HCT116 (cell line): ENCODE measurements around the gene SIGMAR1. TPM values are rescaled to one million over a fixed set of nuclear protein-coding genes. Genes with fewer than 3 reads are reported as not detected.

ENCODE experiments used
- ATAC-seq: fragments of 200-7000 bp; cut with Tn5 transposase; 2 replicates; pipeline ENCODE4 v1.9.1; 2020; ENCODE audit warnings: mild to moderate bottlenecking, moderate library complexity
- BruUV-seq: library from RNA; stranded (reverse); fragments of 400-500 nt; replicated peaks from 2 replicates; lab custom pipeline; 2021; lab: Mats Ljungman, UMichigan
- CTCF ChIA-PET: fragments of 300-600 bp; sonication (Branson Sonifier 250); formaldehyde crosslinking; loops from one replicate; lab custom pipeline; 2021; ENCODE audit warnings: antibody characterized with exemption; lab: Charles Lee
- POLR2A ChIA-PET: fragments of 300-600, 350-600 bp; sonication (Branson Sonifier 250); formaldehyde crosslinking; loops from one replicate; lab custom pipeline; 2021; ENCODE audit warnings: antibody characterized with exemption; lab: Charles Lee
- RAD21 ChIA-PET, 2 experiments: fragments of 300-600 bp; sonication (Branson Sonifier 250); formaldehyde crosslinking; loops; one replicate each; lab custom pipeline; 2023; ENCODE audit warnings: low total read pairs in 2 of 2; ENCODE audit not compliant: uncharacterized antibody in 2 of 2, unreplicated experiment in 2 of 2, low non-redundant PET in 1 of 2; lab: Charles Lee
- DNase-seq: peaks from one replicate; pipeline ENCODE4 v3.0.0-alpha.2; 2010; ENCODE audit warnings: low read depth, low spot score
- H2AFZ ChIP-seq: fragments of 200-600 bp; shearing (Covaris generic), sonication (generic); 2 replicates; pipeline ENCODE4 v1.6.1; 2017; ENCODE audit warnings: low read depth, mixed run types, mixed read lengths, antibody characterized with exemption, low read length; ENCODE audit not compliant: poor library complexity, severe bottlenecking
- H3K27ac ChIP-seq: 2 replicates; pipeline ENCODE4 v1.5.1; 2012; ENCODE audit warnings: low read depth, low read length
- H3K27me3 ChIP-seq: fragments of 200-600 bp; sonication (generic); 2 replicates; pipeline ENCODE4 v1.6.1; 2016; ENCODE audit warnings: mixed run types, low read length, mixed read lengths; ENCODE audit not compliant: insufficient read depth
- H3K36me3 ChIP-seq, 2 experiments: fragments of 200-500 bp in 1 of 2; fragments of 200-600 bp in 1 of 2; sonication (Bioruptor generic) in 1 of 2; sonication (generic) in 1 of 2; 2 replicates each; pipeline versions ENCODE4 v1.5.1 to v1.6.1; 2014 to 2016; ENCODE audit warnings: low read length in 2 of 2, inconsistent platforms in 1 of 2, mixed read lengths in 1 of 2, mixed run types in 1 of 2; ENCODE audit not compliant: insufficient read depth in 2 of 2, control insufficient read depth in 1 of 2
- H3K4me1 ChIP-seq, 2 experiments: fragments of 200-600 bp in 1 of 2; sonication (generic) in 1 of 2; 2 replicates each; pipeline versions ENCODE4 v1.5.1 to v1.6.1; 2012 to 2017; ENCODE audit warnings: low read length in 2 of 2, inconsistent platforms in 1 of 2, mild to moderate bottlenecking in 1 of 2, mixed read lengths in 1 of 2, mixed run types in 1 of 2, moderate library complexity in 1 of 2; ENCODE audit not compliant: insufficient read depth in 2 of 2, control insufficient read depth in 1 of 2
- H3K4me2 ChIP-seq: fragments of 200-600 bp; sonication (generic); 2 replicates; pipeline ENCODE4 v1.6.1; 2017; ENCODE audit warnings: mixed run types, low read length, mixed read lengths
- H3K4me3 ChIP-seq, 2 experiments: fragments of 200-600 bp in 1 of 2; sonication (generic) in 1 of 2; replicated peaks in 1 of 2; 2 replicates each; pipeline ENCODE4 v1.5.1; 2011 to 2016; ENCODE audit warnings: low read length in 2 of 2, control low read depth in 1 of 2, low read depth in 1 of 2, mild to moderate bottlenecking in 1 of 2, mixed read lengths in 1 of 2, mixed run types in 1 of 2
- H3K79me2 ChIP-seq: fragments of 200-600 bp; sonication (generic); 2 replicates; pipeline ENCODE4 v1.6.1; 2017; ENCODE audit warnings: mild to moderate bottlenecking, mixed run types, low read length, moderate library complexity, mixed read lengths; ENCODE audit not compliant: insufficient read depth
- H3K9ac ChIP-seq: fragments of 200-600 bp; sonication (generic); 2 replicates; pipeline ENCODE4 v1.6.1; 2016; ENCODE audit warnings: low read length, mixed read lengths
- H3K9me2 ChIP-seq: fragments of 200-600 bp; sonication (generic), shearing (Covaris generic); 2 replicates; pipeline ENCODE4 v1.6.1; 2017; ENCODE audit warnings: mixed run types, mild to moderate bottlenecking, moderate library complexity; ENCODE audit not compliant: insufficient read depth
- H3K9me3 ChIP-seq, 2 experiments: fragments of 200-500 bp in 1 of 2; fragments of 200-600 bp in 1 of 2; sonication (Bioruptor generic) in 1 of 2; sonication (generic) in 1 of 2; 2 replicates each; pipeline ENCODE4 v1.6.1; 2014 to 2017; ENCODE audit warnings: low read length in 2 of 2, mixed read lengths in 2 of 2, inconsistent platforms in 1 of 2, low read depth in 1 of 2, mild to moderate bottlenecking in 1 of 2, mixed run types in 1 of 2, moderate library complexity in 1 of 2; ENCODE audit not compliant: control insufficient read depth in 1 of 2, insufficient read depth in 1 of 2
- H4K20me1 ChIP-seq: fragments of 200-600 bp; sonication (generic), shearing (Covaris generic); 2 replicates; pipeline ENCODE4 v1.6.1; 2017; ENCODE audit warnings: mixed run types, mild to moderate bottlenecking, moderate library complexity; ENCODE audit not compliant: insufficient read depth
- CBX3 ChIP-seq: IDR thresholded peaks from 2 replicates; pipeline ENCODE4 v1.6.1; 2012; ENCODE audit warnings: low read depth
- CEBPB ChIP-seq: IDR thresholded peaks from 2 replicates; pipeline ENCODE4 v1.6.1; 2012; ENCODE audit warnings: low read depth
- ELF1 ChIP-seq: IDR thresholded peaks from 2 replicates; pipeline ENCODE4 v1.6.1; 2012; ENCODE audit warnings: low read depth, borderline replicate concordance
- FOSL1 ChIP-seq: IDR thresholded peaks from 2 replicates; pipeline ENCODE4 v1.6.1; 2012; ENCODE audit warnings: low read depth
- POLR2A ChIP-seq: IDR thresholded peaks from 2 replicates; pipeline ENCODE4 v1.7.0; 2011; ENCODE audit warnings: borderline replicate concordance; ENCODE audit not compliant: insufficient read depth, insufficient read length; ENCODE audit errors: extremely low read depth
- POLR2AphosphoS5 ChIP-seq: IDR thresholded peaks from 2 replicates; pipeline ENCODE4 v1.6.1; 2011; ENCODE audit warnings: mild to moderate bottlenecking, low read depth, low read length, moderate library complexity
- SIN3A ChIP-seq: IDR thresholded peaks from 2 replicates; pipeline ENCODE4 v1.6.1; 2012; ENCODE audit warnings: low read depth
- SP1 ChIP-seq: IDR thresholded peaks from 2 replicates; pipeline ENCODE4 v1.6.1; 2012; ENCODE audit warnings: low read depth
- SRF ChIP-seq: IDR thresholded peaks from 2 replicates; pipeline ENCODE4 v1.6.1; 2012; ENCODE audit warnings: low read depth
- YY1 ChIP-seq: IDR thresholded peaks from 2 replicates; pipeline ENCODE4 v1.6.1; 2011; ENCODE audit warnings: low read length, low read depth, moderate library complexity, mild to moderate bottlenecking; ENCODE audit not compliant: insufficient replicate concordance; ENCODE audit errors: extremely low read depth
- ZFX ChIP-seq: fragments of 450-650 bp; IDR thresholded peaks from 2 replicates; pipeline ENCODE4 v1.6.1; 2017
- ZNF274 ChIP-seq: fragments of 200-500 bp; sonication (Bioruptor generic); IDR thresholded peaks from 2 replicates; pipeline ENCODE4 v1.6.1; 2014; ENCODE audit warnings: mild to moderate bottlenecking, low read depth, low read length, inconsistent platforms
- intact Hi-C: fragments of 100-400 bp; cut with micrococcal nuclease; formaldehyde crosslinking; loops from 2 replicates; pipeline ENCODE4 v1.10.0; 2022
- total RNA-seq: library from RNA; stranded (reverse); gene quantifications from one replicate; pipeline ENCODE4 v1.2.1, GENCODE V29; 2021; ENCODE audit not compliant: unreplicated experiment
- TF ChIP-seq, protein P1 (sequence below): IDR thresholded peaks from 2 replicates; pipeline ENCODE4 v1.6.1; 2011; ENCODE audit warnings: mild to moderate bottlenecking, low read length, moderate library complexity; ENCODE audit not compliant: insufficient replicate concordance; ENCODE audit errors: extremely low read depth
- TF ChIP-seq, protein P2 (sequence below): IDR thresholded peaks from 2 replicates; pipeline ENCODE4 v1.6.1; 2012
- TF ChIP-seq, protein P3 (sequence below): IDR thresholded peaks from 2 replicates; pipeline ENCODE4 v1.6.1; 2012; ENCODE audit warnings: low read depth
- TF ChIP-seq, protein P4 (sequence below): IDR thresholded peaks from 2 replicates; pipeline ENCODE4 v1.6.1; 2012
- TF ChIP-seq, protein P5 (sequence below), 3 experiments: fragments of 200-600 bp in 1 of 3; sonication (generic) in 1 of 3; IDR thresholded peaks in 2 of 3; conservative IDR thresholded peaks in 1 of 3; 2 replicates each; pipeline ENCODE4 v1.5.1; 2012 to 2017; ENCODE audit warnings: low read depth in 2 of 3, low read length in 2 of 3, antibody characterized with exemption in 1 of 3, borderline replicate concordance in 1 of 3, control low read depth in 1 of 3, mild to moderate bottlenecking in 1 of 3, mixed read lengths in 1 of 3, mixed run types in 1 of 3, moderate library complexity in 1 of 3; ENCODE audit not compliant: insufficient read depth in 1 of 3

SIGMAR1 gene
- total RNA-seq, 1 experiment from 2014 or later: 109 TPM

DNA sequence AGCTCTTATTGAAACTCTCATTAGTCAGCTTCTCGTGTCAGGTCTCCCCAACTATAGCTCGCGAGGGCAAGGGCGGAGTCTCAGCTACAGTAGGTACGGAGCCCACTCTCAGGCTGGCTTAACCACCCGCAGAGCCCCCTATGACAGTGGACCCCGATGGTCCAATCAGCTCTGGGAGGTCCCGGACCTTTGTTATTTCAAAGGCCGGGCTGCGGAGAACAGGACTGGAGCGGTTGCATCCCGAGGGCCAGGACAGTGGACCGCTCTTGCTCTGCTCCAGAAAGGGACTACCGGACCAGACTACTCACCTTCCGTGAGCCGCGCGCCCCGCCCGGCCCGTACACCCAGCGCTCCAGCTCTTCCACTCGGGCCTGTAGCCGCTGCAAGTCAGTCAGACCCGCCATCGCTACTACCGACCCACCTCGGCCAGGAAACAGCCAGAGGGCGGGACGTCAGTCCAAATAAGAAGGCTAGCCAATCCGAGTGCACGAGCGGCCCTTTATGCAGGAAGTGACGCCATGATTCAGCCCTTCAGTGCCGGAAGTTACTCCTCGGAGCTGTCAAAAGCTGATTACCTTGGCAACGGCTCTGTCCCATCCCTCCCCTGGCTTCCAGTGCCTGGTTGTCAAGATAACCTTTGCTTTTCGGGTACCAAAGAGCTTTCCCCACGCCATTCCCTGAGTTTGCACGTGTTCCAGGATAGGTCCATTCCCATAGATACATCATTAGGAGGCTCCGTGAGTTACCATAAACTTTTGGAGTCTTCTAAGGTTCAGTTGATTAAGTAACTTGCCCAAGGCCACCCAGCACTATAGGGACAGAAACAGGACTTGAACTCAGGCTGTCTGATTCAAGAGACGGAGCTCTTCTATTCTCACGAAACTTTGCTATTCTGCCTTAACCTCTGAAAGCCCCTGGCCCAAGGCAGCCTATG is 17.3 kb downstream of the SIGMAR1 start, which contains the start of gene DCTN3 (continued):
- peak; percentile 68 for TF ChIP-seq YY1
- TF ChIP-seq, protein P1, sequence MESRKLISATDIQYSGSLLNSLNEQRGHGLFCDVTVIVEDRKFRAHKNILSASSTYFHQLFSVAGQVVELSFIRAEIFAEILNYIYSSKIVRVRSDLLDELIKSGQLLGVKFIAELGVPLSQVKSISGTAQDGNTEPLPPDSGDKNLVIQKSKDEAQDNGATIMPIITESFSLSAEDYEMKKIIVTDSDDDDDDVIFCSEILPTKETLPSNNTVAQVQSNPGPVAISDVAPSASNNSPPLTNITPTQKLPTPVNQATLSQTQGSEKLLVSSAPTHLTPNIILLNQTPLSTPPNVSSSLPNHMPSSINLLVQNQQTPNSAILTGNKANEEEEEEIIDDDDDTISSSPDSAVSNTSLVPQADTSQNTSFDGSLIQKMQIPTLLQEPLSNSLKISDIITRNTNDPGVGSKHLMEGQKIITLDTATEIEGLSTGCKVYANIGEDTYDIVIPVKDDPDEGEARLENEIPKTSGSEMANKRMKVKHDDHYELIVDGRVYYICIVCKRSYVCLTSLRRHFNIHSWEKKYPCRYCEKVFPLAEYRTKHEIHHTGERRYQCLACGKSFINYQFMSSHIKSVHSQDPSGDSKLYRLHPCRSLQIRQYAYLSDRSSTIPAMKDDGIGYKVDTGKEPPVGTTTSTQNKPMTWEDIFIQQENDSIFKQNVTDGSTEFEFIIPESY: no peak
- TF ChIP-seq, all 23 proteins: peak for 6

DNA sequence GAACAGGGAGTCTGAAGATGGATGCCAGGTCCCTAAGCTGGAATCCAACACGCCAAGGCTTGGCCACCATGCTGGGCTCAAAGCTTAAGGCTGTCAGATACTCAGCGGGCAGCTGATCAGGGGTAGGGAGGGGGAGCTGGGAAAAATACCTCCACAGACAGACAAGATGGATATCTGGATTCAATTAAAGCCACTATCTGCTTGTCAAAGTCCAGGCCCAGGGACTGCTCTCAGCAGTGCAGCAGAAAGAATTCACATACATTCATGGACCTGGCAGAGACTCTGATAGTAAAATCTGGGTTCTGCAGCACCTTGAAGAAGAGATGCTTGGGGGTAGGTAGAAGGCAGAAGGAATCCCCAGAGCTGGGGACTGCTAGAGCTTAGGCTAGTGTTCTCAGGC is 22.5 kb downstream of the SIGMAR1 start:
- DNase-seq (no peak), ATAC-seq (no peak)
- no peak overlapping the region for H3K27ac ChIP-seq
- ChIA-PET CTCF (no interaction called here), POLR2A (no interaction called here), RAD21 (no interaction called here)
- H4K20me1 ChIP-seq: no peaks in the 10 kb centered on the region
- intact Hi-C loops: no loop called here
- no peaks in the 10 kb centered on the region for H3K9me2 ChIP-seq
- H3K4me3 ChIP-seq: no peak overlapping the region
- H3K9me3 ChIP-seq: no peaks in the 10 kb centered on the region
- H3K9ac ChIP-seq: no peak overlapping the region
- no peaks in the 10 kb centered on the region for H3K27me3 ChIP-seq
- no peak overlapping the region for H3K4me2 ChIP-seq
- no peak overlapping the region for H2AFZ ChIP-seq
- peaks cover 10 to 34% of the 10 kb centered on the region in 2 experiments for H3K4me1 ChIP-seq
- H3K79me2 ChIP-seq: peaks cover 20% of the 10 kb centered on the region
- BruUV-seq: no TSS peak
- peaks cover 0 to 9% of the 10 kb centered on the region in 2 experiments; a peak in 2 of 4 replicates for H3K36me3 ChIP-seq
- TF ChIP-seq, protein P2, sequence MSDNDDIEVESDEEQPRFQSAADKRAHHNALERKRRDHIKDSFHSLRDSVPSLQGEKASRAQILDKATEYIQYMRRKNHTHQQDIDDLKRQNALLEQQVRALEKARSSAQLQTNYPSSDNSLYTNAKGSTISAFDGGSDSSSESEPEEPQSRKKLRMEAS: no peak
- TF ChIP-seq POLR2AphosphoS5 (no peak), ZNF274 (no peak), SP1 (no peak), ELF1 (no peak), CEBPB (no peak), SRF (no peak), POLR2A (no peak), FOSL1 (no peak), SIN3A (no peak), CBX3 (no peak), ZFX (no peak)
- TF ChIP-seq, protein P3, sequence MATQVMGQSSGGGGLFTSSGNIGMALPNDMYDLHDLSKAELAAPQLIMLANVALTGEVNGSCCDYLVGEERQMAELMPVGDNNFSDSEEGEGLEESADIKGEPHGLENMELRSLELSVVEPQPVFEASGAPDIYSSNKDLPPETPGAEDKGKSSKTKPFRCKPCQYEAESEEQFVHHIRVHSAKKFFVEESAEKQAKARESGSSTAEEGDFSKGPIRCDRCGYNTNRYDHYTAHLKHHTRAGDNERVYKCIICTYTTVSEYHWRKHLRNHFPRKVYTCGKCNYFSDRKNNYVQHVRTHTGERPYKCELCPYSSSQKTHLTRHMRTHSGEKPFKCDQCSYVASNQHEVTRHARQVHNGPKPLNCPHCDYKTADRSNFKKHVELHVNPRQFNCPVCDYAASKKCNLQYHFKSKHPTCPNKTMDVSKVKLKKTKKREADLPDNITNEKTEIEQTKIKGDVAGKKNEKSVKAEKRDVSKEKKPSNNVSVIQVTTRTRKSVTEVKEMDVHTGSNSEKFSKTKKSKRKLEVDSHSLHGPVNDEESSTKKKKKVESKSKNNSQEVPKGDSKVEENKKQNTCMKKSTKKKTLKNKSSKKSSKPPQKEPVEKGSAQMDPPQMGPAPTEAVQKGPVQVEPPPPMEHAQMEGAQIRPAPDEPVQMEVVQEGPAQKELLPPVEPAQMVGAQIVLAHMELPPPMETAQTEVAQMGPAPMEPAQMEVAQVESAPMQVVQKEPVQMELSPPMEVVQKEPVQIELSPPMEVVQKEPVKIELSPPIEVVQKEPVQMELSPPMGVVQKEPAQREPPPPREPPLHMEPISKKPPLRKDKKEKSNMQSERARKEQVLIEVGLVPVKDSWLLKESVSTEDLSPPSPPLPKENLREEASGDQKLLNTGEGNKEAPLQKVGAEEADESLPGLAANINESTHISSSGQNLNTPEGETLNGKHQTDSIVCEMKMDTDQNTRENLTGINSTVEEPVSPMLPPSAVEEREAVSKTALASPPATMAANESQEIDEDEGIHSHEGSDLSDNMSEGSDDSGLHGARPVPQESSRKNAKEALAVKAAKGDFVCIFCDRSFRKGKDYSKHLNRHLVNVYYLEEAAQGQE: no peak
- TF ChIP-seq, protein P4, sequence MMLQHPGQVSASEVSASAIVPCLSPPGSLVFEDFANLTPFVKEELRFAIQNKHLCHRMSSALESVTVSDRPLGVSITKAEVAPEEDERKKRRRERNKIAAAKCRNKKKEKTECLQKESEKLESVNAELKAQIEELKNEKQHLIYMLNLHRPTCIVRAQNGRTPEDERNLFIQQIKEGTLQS: no peak
- TF ChIP-seq, protein P5, sequence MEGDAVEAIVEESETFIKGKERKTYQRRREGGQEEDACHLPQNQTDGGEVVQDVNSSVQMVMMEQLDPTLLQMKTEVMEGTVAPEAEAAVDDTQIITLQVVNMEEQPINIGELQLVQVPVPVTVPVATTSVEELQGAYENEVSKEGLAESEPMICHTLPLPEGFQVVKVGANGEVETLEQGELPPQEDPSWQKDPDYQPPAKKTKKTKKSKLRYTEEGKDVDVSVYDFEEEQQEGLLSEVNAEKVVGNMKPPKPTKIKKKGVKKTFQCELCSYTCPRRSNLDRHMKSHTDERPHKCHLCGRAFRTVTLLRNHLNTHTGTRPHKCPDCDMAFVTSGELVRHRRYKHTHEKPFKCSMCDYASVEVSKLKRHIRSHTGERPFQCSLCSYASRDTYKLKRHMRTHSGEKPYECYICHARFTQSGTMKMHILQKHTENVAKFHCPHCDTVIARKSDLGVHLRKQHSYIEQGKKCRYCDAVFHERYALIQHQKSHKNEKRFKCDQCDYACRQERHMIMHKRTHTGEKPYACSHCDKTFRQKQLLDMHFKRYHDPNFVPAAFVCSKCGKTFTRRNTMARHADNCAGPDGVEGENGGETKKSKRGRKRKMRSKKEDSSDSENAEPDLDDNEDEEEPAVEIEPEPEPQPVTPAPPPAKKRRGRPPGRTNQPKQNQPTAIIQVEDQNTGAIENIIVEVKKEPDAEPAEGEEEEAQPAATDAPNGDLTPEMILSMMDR (IDR thresholded peaks at IDR 0.05 in 2 of 3, conservative IDR thresholded peaks at IDR 0.05 in 1 of 3; ENCODE audit: borderline replicate concordance in 1 of 3, insufficient read depth in 1 of 3, low read depth in 2 of 3, low read length in 2 of 3): no peak
